GM13976 (cell line): ENCODE results near the gene SPART.
"Not testable (repeated sequence)": the region's sequence is repeated elsewhere in the genome, so short reads cannot be mapped to it uniquely, and the experiment has no call there.

Experiments used
- DNase-seq: peaks from one replicate; pipeline ENCODE4 v3.0.0; 2012; ENCODE audit warnings: low spot score
- CTCF ChIP-seq: IDR thresholded peaks from 2 replicates; pipeline ENCODE4 v1.5.1; 2012; ENCODE audit warnings: borderline replicate concordance, mild to moderate bottlenecking; ENCODE audit not compliant: insufficient read depth; ENCODE audit errors: extremely low read depth, missing control alignments, control extremely low read depth
- in situ Hi-C: fragments of 300-500 bp; cut with MboI; formaldehyde crosslinking; loops from one replicate; pipeline ENCODE4 v1.12.0; 2022; ENCODE audit warnings: low sequenced_read_pairs, mixed read lengths, inconsistent platforms; ENCODE audit not compliant: unreplicated experiment

SPART gene

GRCh38 chr13:36339600-36340155 is 6.5 kb downstream of the SPART start:
- in situ Hi-C loops: no loop called here

GRCh38 chr13:36337938-36338641 is 8.1 kb downstream of the SPART start:
- DNase-seq: no peak
- no peak for TF ChIP-seq CTCF
- in situ Hi-C loops: no loop called here

More at GRCh38 chr13:36339600-36340155, 6.5 kb downstream of the SPART start:
- DNase-seq: no peak
- TF ChIP-seq CTCF: no peak

- no peak for TF ChIP-seq CTCF
- DNase-seq: no peak
- in situ Hi-C loops: no loop called here
Observed at GRCh38 chr13:36332986-36333385, 13.2 kb downstream of the SPART start.

GRCh38 chr13:36332255-36332654 is 13.9 kb downstream of the SPART start:
- in situ Hi-C loops: not testable (repeated sequence)

GRCh38 chr13:36331280-36331679 is 14.9 kb downstream of the SPART start:
- in situ Hi-C loops: no loop called here
- DNase-seq: no peak
- TF ChIP-seq CTCF: no peak

More at GRCh38 chr13:36332255-36332654, 13.9 kb downstream of the SPART start:
- DNase-seq: not testable (repeated sequence)

- in situ Hi-C loops: no loop called here
- TF ChIP-seq CTCF: no peak
- DNase-seq: no peak
Observed at GRCh38 chr13:36329361-36329760, 16.8 kb downstream of the SPART start.

GRCh38 chr13:36328821-36329220 is 17.4 kb downstream of the SPART start:
- no peak for DNase-seq
- in situ Hi-C loops: no loop called here
- no peak for TF ChIP-seq CTCF
